Vagina (tissue), 2 donors: ENCODE results near the gene METTL13.

ENCODE experiments used
- CTCF ChIP-seq, 3 experiments: fragments of 450-650 bp in 2 of 3; fragments of 200-600 bp in 1 of 3; sonication (generic) in 1 of 3; IDR thresholded peaks; one replicate each; pipeline ENCODE4 v1.5.1; 2017 to 2019; ENCODE audit warnings: antibody characterized with exemption in 3 of 3, mild to moderate bottlenecking in 2 of 3, moderate library complexity in 2 of 3
- POLR2A ChIP-seq, 2 donors: fragments of 450-650 bp; IDR thresholded peaks; one replicate each; pipeline ENCODE4 v1.6.1; 2017; ENCODE audit warnings: antibody characterized with exemption in 2 of 2, mild to moderate bottlenecking in 2 of 2, moderate library complexity in 2 of 2

- no peak for TF ChIP-seq CTCF (IDR thresholded peaks at IDR 0.05)
- no peak for TF ChIP-seq POLR2A (IDR thresholded peaks at IDR 0.05)
Observed at GRCh38 chr1:171783816-171784530, 2.5 kb downstream of the METTL13 start.
